GM12875 (cell line): ENCODE measurements around the gene KANSL1L.

Experiments
- H3K4me3 ChIP-seq: one replicate; pipeline ENCODE4 v1.5.1; 2011; ENCODE audit warnings: low read depth, low read length, control low read depth
- CTCF ChIP-seq: IDR thresholded peaks from 2 replicates; pipeline ENCODE4 v1.5.1; 2011; ENCODE audit warnings: low read depth, mild to moderate bottlenecking, control low read depth, inconsistent platforms, low read length, moderate library complexity, borderline replicate concordance; ENCODE audit not compliant: insufficient read depth

KANSL1L gene

GRCh38 chr2:210172219-210172575 lies 988 bp upstream of the KANSL1L start:
- H3K4me3 ChIP-seq, result no peak overlapping the region
- no peak for TF ChIP-seq CTCF

GRCh38 chr2:210170446-210171303 lies 534 bp downstream of the KANSL1L start:
- peak overlapping the region; percentile 85 for H3K4me3 ChIP-seq
- no peak for TF ChIP-seq CTCF

- H3K4me3 ChIP-seq, result peak overlapping the region; percentile 48
- TF ChIP-seq CTCF, result no peak
Observed at GRCh38 chr2:210170196-210170445, 1.1 kb downstream of the KANSL1L start.

GRCh38 chr2:210169516-210170195 lies 1.6 kb downstream of the KANSL1L start:
- H3K4me3 ChIP-seq, result peak overlapping the region; percentile 48
- no peak for TF ChIP-seq CTCF

GRCh38 chr2:210167227-210167626 lies 4.0 kb downstream of the KANSL1L start:
- TF ChIP-seq CTCF, result no peak

GRCh38 chr2:210162466-210163124 lies 8.6 kb downstream of the KANSL1L start:
- H3K4me3 ChIP-seq, result no peak overlapping the region
- TF ChIP-seq CTCF, result no peak

More at GRCh38 chr2:210167227-210167626, 4.0 kb downstream of the KANSL1L start:
- no peak overlapping the region for H3K4me3 ChIP-seq
